ENCODE measurements around the gene CHST11.
"Not testable (repeated sequence)": the region's sequence is repeated elsewhere in the genome, so short reads cannot be mapped to it uniquely, and the experiment has no call there.

The CHST11 gene

GRCh38 chr12:104567832-104568486, 111.2 kb downstream of the CHST11 start:
- no peak for DNase-seq

GRCh38 chr12:104568487-104568868, 111.7 kb downstream of the CHST11 start:
- no peak for DNase-seq

- no peak for DNase-seq
These were observed 112.2 kb downstream of the CHST11 start for GRCh38 chr12:104568935-104569334.

GRCh38 chr12:104569346-104570173, 112.8 kb downstream of the CHST11 start:
- no peak for DNase-seq

GRCh38 chr12:104570174-104570907, 113.6 kb downstream of the CHST11 start:
- DNase-seq = no peak

- no peak for DNase-seq
These were observed 114.6 kb downstream of the CHST11 start for GRCh38 chr12:104571328-104571727.

- not testable (repeated sequence) for DNase-seq
These were observed 117.6 kb downstream of the CHST11 start for GRCh38 chr12:104574353-104574752.

GRCh38 chr12:104574758-104575157, 118.0 kb downstream of the CHST11 start:
- not testable (repeated sequence) for DNase-seq

GRCh38 chr12:104575442-104576186, 118.9 kb downstream of the CHST11 start:
- DNase-seq = no peak

GRCh38 chr12:104576187-104576778, 119.5 kb downstream of the CHST11 start:
- no peak for DNase-seq

GRCh38 chr12:104576980-104577580, 120.3 kb downstream of the CHST11 start:
- DNase-seq = no peak

- DNase-seq = no peak
These were observed 120.8 kb downstream of the CHST11 start for GRCh38 chr12:104577581-104577981.

GRCh38 chr12:104578453-104578852, 121.7 kb downstream of the CHST11 start:
- no peak for DNase-seq

GRCh38 chr12:104579718-104580495, 123.2 kb downstream of the CHST11 start:
- no peak for DNase-seq

- DNase-seq = no peak
These were observed 124.3 kb downstream of the CHST11 start for GRCh38 chr12:104581005-104581570.

- DNase-seq = no peak
These were observed 126.0 kb downstream of the CHST11 start for GRCh38 chr12:104582739-104583138.

- no peak for DNase-seq
These were observed 126.6 kb downstream of the CHST11 start for GRCh38 chr12:104583301-104583700.

GRCh38 chr12:104585448-104586055, 128.8 kb downstream of the CHST11 start:
- DNase-seq = no peak

- no peak for DNase-seq
These were observed 129.7 kb downstream of the CHST11 start for GRCh38 chr12:104586351-104586919.
